WI38 (cell line): ENCODE data around the gene HOXB3.
A peak's percentile ranks its signal among the peaks of the same experiment; 100 is the strongest.

ENCODE experiments used
- H3K4me3 ChIP-seq: 2 replicates; pipeline ENCODE4 v1.5.1; 2011; ENCODE audit warnings: low read depth, mild to moderate bottlenecking, control low read depth, low read length
- TF ChIP-seq, protein P1 (sequence below): IDR thresholded peaks from 2 replicates; pipeline ENCODE4 v1.5.1; 2012; ENCODE audit warnings: low read depth, mild to moderate bottlenecking, control low read depth, low read length

The HOXB3 gene

GRCh38 chr17:48583708-48584222, 6.3 kb downstream of the HOXB3 start:
- H3K4me3 ChIP-seq, result peak overlapping the region; percentile 89
- TF ChIP-seq, protein P1, sequence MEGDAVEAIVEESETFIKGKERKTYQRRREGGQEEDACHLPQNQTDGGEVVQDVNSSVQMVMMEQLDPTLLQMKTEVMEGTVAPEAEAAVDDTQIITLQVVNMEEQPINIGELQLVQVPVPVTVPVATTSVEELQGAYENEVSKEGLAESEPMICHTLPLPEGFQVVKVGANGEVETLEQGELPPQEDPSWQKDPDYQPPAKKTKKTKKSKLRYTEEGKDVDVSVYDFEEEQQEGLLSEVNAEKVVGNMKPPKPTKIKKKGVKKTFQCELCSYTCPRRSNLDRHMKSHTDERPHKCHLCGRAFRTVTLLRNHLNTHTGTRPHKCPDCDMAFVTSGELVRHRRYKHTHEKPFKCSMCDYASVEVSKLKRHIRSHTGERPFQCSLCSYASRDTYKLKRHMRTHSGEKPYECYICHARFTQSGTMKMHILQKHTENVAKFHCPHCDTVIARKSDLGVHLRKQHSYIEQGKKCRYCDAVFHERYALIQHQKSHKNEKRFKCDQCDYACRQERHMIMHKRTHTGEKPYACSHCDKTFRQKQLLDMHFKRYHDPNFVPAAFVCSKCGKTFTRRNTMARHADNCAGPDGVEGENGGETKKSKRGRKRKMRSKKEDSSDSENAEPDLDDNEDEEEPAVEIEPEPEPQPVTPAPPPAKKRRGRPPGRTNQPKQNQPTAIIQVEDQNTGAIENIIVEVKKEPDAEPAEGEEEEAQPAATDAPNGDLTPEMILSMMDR, result no peak

- TF ChIP-seq, protein P1, result no peak
Observed at GRCh38 chr17:48582750-48583069, 7.3 kb downstream of the HOXB3 start.

GRCh38 chr17:48579760-48580554, 10.1 kb downstream of the HOXB3 start:
- peak overlapping the region; percentile 79 for H3K4me3 ChIP-seq
- TF ChIP-seq, protein P1, result no peak

More at GRCh38 chr17:48582750-48583069, 7.3 kb downstream of the HOXB3 start:
- peak overlapping the region; percentile 79 for H3K4me3 ChIP-seq

- TF ChIP-seq, protein P1, result no peak
- peak overlapping the region; percentile 79 for H3K4me3 ChIP-seq
Observed at GRCh38 chr17:48579471-48579759, 10.6 kb downstream of the HOXB3 start.

GRCh38 chr17:48578616-48579470, 11.2 kb downstream of the HOXB3 start:
- H3K4me3 ChIP-seq, result peak overlapping the region; percentile 79
- TF ChIP-seq, protein P1, result no peak

- TF ChIP-seq, protein P1, result no peak
- peak within 1 kb of the TSS; percentile 79 for H3K4me3 ChIP-seq
Observed at GRCh38 chr17:48577946-48578615, 12.0 kb downstream of the HOXB3 start, which contains the start of gene HOXB4. HOXB4 (minus strand) TSS chr17:48578350; CDS start chr17:48578319, 31 bp downstream.
